Measurements from ENCODE around the gene PTCH2. TPM values are rescaled to one million over a fixed set of nuclear protein-coding genes. Genes with fewer than 3 reads are reported as not detected.

PTCH2 gene
- total RNA-seq, 2 donors from 2014 or later, result 0.26 to 0.99 TPM

DNA sequence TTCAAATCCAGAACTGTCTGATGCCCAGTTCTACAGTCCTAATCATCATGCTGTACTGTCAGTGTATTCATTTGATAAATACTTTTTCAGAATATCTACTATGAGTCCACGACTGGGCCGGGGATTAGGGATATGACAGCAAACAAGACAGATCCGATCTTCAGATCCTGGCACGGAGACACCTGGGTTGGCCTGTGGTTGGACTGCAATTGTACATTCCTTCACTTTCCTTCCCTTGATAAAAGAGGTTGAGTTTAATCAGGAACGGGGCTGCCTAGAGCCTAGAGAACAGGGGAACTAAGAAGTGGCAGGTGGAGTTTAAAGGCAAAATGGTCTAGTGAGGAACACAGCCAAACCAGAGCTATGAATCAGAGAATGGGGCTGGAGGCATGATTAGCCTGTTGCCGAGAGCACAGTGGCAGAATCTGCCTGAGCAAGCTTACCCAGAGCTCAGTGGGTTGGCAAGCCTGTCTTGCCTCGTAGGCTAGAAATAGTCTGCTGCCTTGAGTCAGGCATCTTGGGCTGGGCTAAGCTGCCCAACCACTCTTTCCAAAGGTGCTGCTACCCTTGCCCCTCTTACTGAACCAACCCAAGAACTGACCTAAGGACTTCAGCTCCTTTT, 38.1 kb upstream of the PTCH2 start:
- no peaks in the 10 kb centered on the region for H3K4me1 ChIP-seq
- no peak overlapping the region for H3K4me3 ChIP-seq
- no peaks in the 10 kb centered on the region for H3K9me3 ChIP-seq
- 96% methylated on average over 5 to 7 of the region's 7 CpGs for WGBS, 2 donors
- intact Hi-C loops (cut with DNase I), result no loop called here
- H3K36me3 ChIP-seq (replicated peaks in 1 of 2; ENCODE audit: insufficient read depth in 1 of 2, low read depth in 2 of 2), result peaks cover 0 to 13% of the 10 kb centered on the region in 2 donors
- H3K27ac ChIP-seq, result no peak overlapping the region
- TF ChIP-seq POLR2A (IDR thresholded peaks at IDR 0.05), result no peak
- TF ChIP-seq CTCF (IDR thresholded peaks at IDR 0.05), result no peak
- no peaks in the 10 kb centered on the region for H3K27me3 ChIP-seq
- no peak for DNase-seq
- ATAC-seq, result no peak

DNA sequence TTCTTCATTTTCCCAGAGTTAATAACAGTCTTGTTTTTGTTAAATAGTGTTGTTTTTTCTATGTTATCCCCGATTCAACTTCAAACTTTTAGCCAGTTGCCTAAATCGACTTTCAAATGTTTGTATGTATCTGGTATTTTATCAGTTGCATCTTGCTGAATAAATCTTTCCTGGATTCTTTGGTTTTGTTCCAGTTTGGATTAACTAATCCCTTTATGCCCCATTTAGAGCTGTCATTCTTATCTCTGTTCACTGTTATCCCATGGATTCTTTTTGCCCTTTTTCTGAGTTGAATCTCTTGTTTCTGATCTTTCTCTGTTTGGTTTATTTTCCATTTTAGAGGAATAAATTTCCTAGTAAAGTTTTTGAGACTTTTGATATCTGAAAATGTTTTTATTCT, 31.1 kb upstream of the PTCH2 start:
- Histone ChIP-seq H3K36me3 (replicated peaks in 1 of 2; ENCODE audit: insufficient read depth in 1 of 2, low read depth in 2 of 2) (peaks cover 0 to 8% of the 10 kb centered on the region in 2 donors), H3K4me1 (no peaks in the 10 kb centered on the region), H3K27me3 (no peaks in the 10 kb centered on the region), H3K4me3 (no peak overlapping the region), H3K27ac (no peak overlapping the region), H3K9me3 (no peaks in the 10 kb centered on the region)
- WGBS, 2 donors, result 58 to 72% methylated on average over 2 of the region's 2 CpGs
- no peak for TF ChIP-seq POLR2A (IDR thresholded peaks at IDR 0.05)
- no peak for TF ChIP-seq CTCF (IDR thresholded peaks at IDR 0.05)
- no peak for DNase-seq
- intact Hi-C loops (cut with DNase I), result no loop called here
- no peak for ATAC-seq

DNA sequence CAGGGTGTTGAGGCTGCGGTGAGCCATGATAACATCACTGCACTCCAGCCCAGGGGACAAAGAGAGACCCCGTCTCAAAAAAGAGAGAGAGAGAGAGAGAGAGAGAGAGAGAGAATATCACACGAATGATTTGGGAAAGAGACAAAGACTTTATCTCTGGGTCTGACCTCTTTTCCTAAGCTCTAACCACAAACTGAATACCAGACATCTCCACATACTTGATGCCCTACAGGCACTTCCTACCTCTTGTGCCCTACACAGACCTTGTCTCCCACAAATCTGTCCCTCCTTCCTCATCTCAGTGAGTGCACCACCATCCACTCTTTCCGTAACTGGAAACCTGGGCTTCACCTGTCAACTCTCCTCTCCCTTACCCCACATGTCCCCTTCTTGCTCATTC, 27.0 kb upstream of the PTCH2 start:
- intact Hi-C loops (cut with DNase I), result no loop called here
- WGBS, 2 donors, result 87 to 91% methylated on average over 4 of the region's 4 CpGs
- no peak for ATAC-seq

GRCh38 chr1:44867801-44868200, 24.7 kb upstream of the PTCH2 start:
- ATAC-seq (no peak), DNase-seq (no peak)

More for the DNA sequence above, 27.0 kb upstream of the PTCH2 start:
- no peaks in the 10 kb centered on the region for H3K27me3 ChIP-seq
- no peak overlapping the region for H3K4me3 ChIP-seq
- no peaks in the 10 kb centered on the region for H3K4me1 ChIP-seq
- H3K9me3 ChIP-seq, result no peaks in the 10 kb centered on the region
- no peak overlapping the region for H3K27ac ChIP-seq
- DNase-seq, result no peak
- no peak for TF ChIP-seq CTCF (IDR thresholded peaks at IDR 0.05)
- peaks cover 0 to 1% of the 10 kb centered on the region in 2 donors for H3K36me3 ChIP-seq (replicated peaks in 1 of 2; ENCODE audit: insufficient read depth in 1 of 2, low read depth in 2 of 2)

More at GRCh38 chr1:44867801-44868200, 24.7 kb upstream of the PTCH2 start:
- intact Hi-C loops (cut with DNase I), result no loop called here
- H3K4me3 ChIP-seq, result no peak overlapping the region
- no peak for TF ChIP-seq CTCF (IDR thresholded peaks at IDR 0.05)
- no peak for TF ChIP-seq POLR2A (IDR thresholded peaks at IDR 0.05)
- H3K27ac ChIP-seq, result no peak overlapping the region
- H3K27me3 ChIP-seq, result no peaks in the 10 kb centered on the region
- WGBS, 2 donors, result 94 to 99% methylated on average over 10 of the region's 10 CpGs
- no peaks in the 10 kb centered on the region for H3K9me3 ChIP-seq
- H3K4me1 ChIP-seq, result no peaks in the 10 kb centered on the region
- no peaks in the 10 kb centered on the region for H3K36me3 ChIP-seq (replicated peaks in 1 of 2; ENCODE audit: insufficient read depth in 1 of 2, low read depth in 2 of 2)
